NK-92 (cell line): ENCODE measurements around the gene SEC23A.
"Not testable (repeated sequence)": the region's sequence is repeated elsewhere in the genome, so short reads cannot be mapped to it uniquely, and the experiment has no call there.

ENCODE experiments used
- DNase-seq: peaks from one replicate; lab custom pipeline; 2025; ENCODE audit not compliant: unreplicated experiment; lab: John Stamatoyannopoulos, UW

The SEC23A gene

GRCh38 chr14:39094515-39094914 lies 8.5 kb downstream of the SEC23A start:
- DNase-seq: no peak

GRCh38 chr14:39091716-39092115 lies 11.3 kb downstream of the SEC23A start:
- DNase-seq: no peak

- DNase-seq: no peak
Measured at GRCh38 chr14:39090548-39091111, 12.4 kb downstream of the SEC23A start.

DNA sequence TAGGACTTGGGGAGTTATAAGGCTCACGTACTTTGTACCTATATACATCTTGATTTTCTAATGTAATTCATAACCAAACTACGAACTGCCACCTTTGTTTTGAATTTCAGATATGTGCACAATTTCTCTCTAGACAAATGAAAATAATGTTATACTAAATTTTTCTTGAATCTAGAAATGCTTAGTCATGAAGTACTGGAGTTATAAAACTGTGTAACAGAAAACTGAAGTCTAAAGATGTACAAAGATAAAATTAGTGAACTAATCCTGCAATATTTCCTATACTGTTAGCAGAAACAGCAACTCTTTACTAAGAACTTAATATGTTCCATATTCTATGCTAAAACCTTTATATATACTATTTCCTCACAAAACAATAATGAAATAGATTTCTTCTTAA lies 15.5 kb downstream of the SEC23A start:
- no peak for DNase-seq

- no peak for DNase-seq
Measured at GRCh38 chr14:39085933-39086332, 17.1 kb downstream of the SEC23A start.

- DNase-seq: no peak
Measured at GRCh38 chr14:39083127-39083526, 19.9 kb downstream of the SEC23A start.

GRCh38 chr14:39080886-39081285 lies 22.1 kb downstream of the SEC23A start:
- DNase-seq: no peak

- no peak for DNase-seq
Measured at GRCh38 chr14:39071096-39071495, 31.9 kb downstream of the SEC23A start.

- no peak for DNase-seq
Measured at GRCh38 chr14:39069923-39070322, 33.1 kb downstream of the SEC23A start.

DNA sequence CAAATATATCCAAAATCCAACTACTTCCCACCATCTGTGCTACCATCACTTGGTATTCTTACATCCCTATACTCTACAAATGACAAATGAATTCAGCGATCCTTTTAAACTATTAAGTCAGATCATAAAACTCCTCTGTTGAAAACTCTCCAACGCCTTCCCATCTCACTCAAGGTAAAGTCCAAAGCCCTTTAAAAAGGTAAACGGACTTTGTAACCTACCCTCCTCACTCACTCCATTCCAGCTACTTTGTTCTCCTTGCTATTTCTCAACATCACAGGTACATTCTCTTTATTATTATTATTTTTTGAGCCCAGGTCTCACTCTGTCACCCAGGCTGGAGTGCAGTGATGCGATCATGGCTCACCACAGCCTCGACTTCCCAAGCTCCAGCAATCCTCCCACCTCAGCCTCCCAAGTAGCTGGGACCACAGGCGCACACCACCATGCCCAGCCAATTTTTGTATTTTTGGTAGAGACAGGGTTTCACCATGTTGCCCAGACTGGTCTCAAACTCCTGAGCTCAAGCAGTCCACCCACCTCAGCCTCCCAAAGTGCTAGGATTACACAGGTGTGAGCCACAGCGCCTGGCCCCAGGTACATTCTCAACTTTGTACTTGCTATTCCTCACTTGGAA lies 33.7 kb downstream of the SEC23A start:
- DNase-seq: not testable (repeated sequence)

- no peak for DNase-seq
Measured at GRCh38 chr14:39060818-39061437, 42.1 kb downstream of the SEC23A start.

- no peak for DNase-seq
Measured at GRCh38 chr14:39055786-39056474, 47.1 kb downstream of the SEC23A start.

GRCh38 chr14:39052869-39053454 lies 50.1 kb downstream of the SEC23A start:
- not testable (repeated sequence) for DNase-seq

- DNase-seq: no peak
Measured at GRCh38 chr14:39050389-39050788, 52.6 kb downstream of the SEC23A start.

DNA sequence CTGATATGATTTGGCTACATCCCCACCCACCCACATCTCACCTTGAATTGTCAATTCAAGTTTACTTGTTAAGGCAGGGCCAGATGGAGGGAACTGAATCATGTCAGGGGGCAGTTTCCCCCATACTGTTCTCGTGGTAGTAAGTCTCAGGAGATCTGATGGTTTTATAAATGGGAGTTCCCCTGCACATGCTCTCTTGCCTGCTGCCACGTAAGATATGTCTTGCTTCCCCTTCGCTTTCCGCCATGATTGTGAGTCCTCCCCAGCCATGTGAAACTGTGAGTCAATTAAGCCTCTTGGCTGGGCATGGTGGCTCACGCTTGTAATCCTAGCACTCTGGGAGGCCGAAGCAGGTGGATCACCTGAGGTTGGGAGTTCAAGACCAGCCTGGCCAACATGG lies 57.1 kb downstream of the SEC23A start:
- DNase-seq: not testable (repeated sequence)

GRCh38 chr14:39043352-39043943 lies 59.6 kb downstream of the SEC23A start:
- no peak for DNase-seq

GRCh38 chr14:39040529-39040928 lies 62.5 kb downstream of the SEC23A start:
- no peak for DNase-seq

- DNase-seq: no peak
Measured at GRCh38 chr14:39038542-39038941, 64.5 kb downstream of the SEC23A start.

- no peak for DNase-seq
Measured at GRCh38 chr14:39036760-39037159, 66.3 kb downstream of the SEC23A start.

DNA sequence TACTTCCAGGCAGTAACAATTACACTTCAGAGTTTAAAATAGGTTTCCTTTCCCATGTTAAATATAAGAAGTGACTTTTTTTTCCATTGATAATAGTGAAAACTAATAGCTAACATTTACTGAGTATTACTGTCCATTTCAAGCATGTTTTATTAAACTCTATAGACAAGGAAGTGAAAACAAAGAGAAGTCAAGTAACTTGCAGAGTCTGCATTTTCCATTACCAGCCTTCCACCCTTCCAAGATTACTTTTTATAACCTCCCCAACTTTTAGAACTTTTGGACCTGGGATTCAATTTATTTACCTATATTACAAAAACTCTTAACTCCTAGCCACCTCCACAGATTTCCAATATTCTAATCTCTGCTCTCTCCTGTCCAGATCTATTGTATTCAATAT lies 67.7 kb downstream of the SEC23A start:
- DNase-seq: no peak
